HepG2 (cell line): ENCODE measurements around the gene AFF1. TPM values are rescaled to one million over a fixed set of nuclear protein-coding genes. Genes with fewer than 3 reads are reported as not detected.

Source experiments
- ATF7-NPFF ChIP-seq: sonication (generic); formaldehyde crosslinking; IDR thresholded peaks from 2 replicates; pipeline ENCODE4 v1.8.1; 2023; ENCODE audit warnings: mild to moderate bottlenecking, low read depth, missing genetic modification reagents, moderate library complexity
- CBX5 ChIP-seq: sonication (generic); formaldehyde crosslinking; IDR thresholded peaks from 2 replicates; pipeline ENCODE4 v1.4.0; 2020; ENCODE audit warnings: missing genetic modification reagents, borderline replicate concordance
- CEBPZ ChIP-seq: IDR thresholded peaks from 2 replicates; pipeline ENCODE4 v1.6.1; 2012; ENCODE audit warnings: low read length, improper control_type of control experiment
- CSRNP2 ChIP-seq: sonication (generic); formaldehyde crosslinking; conservative IDR thresholded peaks from 2 replicates; pipeline ENCODE4 v1.8.0; 2022; ENCODE audit warnings: low read depth, missing genetic modification reagents
- FOXK1 ChIP-seq: sonication (generic); formaldehyde crosslinking; IDR thresholded peaks from 2 replicates; pipeline ENCODE4 v1.4.0; 2020; ENCODE audit warnings: low read depth, missing genetic modification reagents, borderline replicate concordance
- HNRNPH1 ChIP-seq: fragments of 200-400 bp; formaldehyde crosslinking; optimal IDR thresholded peaks from 2 replicates; pipeline ENCODE3; 2017; ENCODE audit warnings: mild to moderate bottlenecking, low read depth, low read length
- JDP2 ChIP-seq: sonication (generic); formaldehyde crosslinking; IDR thresholded peaks from 2 replicates; pipeline ENCODE4 v1.8.1; 2022; ENCODE audit warnings: missing genetic modification reagents, borderline replicate concordance
- MBNL3 ChIP-seq: fragments of 250-450 bp; sonication (Bioruptor Pico); conservative IDR thresholded peaks from 2 replicates; pipeline ENCODE4 v1.8.0; 2022; ENCODE audit warnings: mild to moderate bottlenecking, inconsistent platforms
- NR2F2 ChIP-seq: IDR thresholded peaks from 2 replicates; pipeline ENCODE4 v1.6.1; 2012; ENCODE audit warnings: low read depth, inconsistent platforms, borderline replicate concordance
- PAWR ChIP-seq: sonication (generic); formaldehyde crosslinking; IDR thresholded peaks from 2 replicates; pipeline ENCODE4 v1.4.0; 2020; ENCODE audit warnings: missing genetic modification reagents, mild to moderate bottlenecking, borderline replicate concordance
- SALL2 ChIP-seq: sonication (generic); formaldehyde crosslinking; IDR thresholded peaks from 2 replicates; pipeline ENCODE4 v1.8.1; 2023; ENCODE audit warnings: mild to moderate bottlenecking, missing genetic modification reagents, inconsistent platforms
- SMARCC2 ChIP-seq: fragments of 450-650 bp; IDR thresholded peaks from 2 replicates; pipeline ENCODE4 v1.6.1; 2017; ENCODE audit warnings: antibody characterized with exemption, mild to moderate bottlenecking
- SRY ChIP-seq: sonication (generic); formaldehyde crosslinking; IDR thresholded peaks from 2 replicates; pipeline ENCODE4 v1.8.0; 2022; ENCODE audit warnings: mild to moderate bottlenecking, missing genetic modification reagents
- SYNCRIP ChIP-seq: fragments of 200-400 bp; formaldehyde crosslinking; IDR thresholded peaks from 2 replicates; pipeline ENCODE4 v1.6.1; 2018; ENCODE audit warnings: mild to moderate bottlenecking, low read depth, low read length; ENCODE audit not compliant: insufficient read depth
- ZNF275 ChIP-seq: sonication (generic); formaldehyde crosslinking; IDR thresholded peaks from 2 replicates; pipeline ENCODE4 v1.8.0; 2022; ENCODE audit warnings: missing genetic modification reagents, mild to moderate bottlenecking, inconsistent platforms, borderline replicate concordance
- ZNF337 ChIP-seq: sonication (generic); formaldehyde crosslinking; IDR thresholded peaks from 2 replicates; pipeline ENCODE4 v1.5.1; 2020; ENCODE audit warnings: missing genetic modification reagents, low read depth, mild to moderate bottlenecking, borderline replicate concordance
- ZNF576 ChIP-seq: sonication (generic); formaldehyde crosslinking; IDR thresholded peaks from 2 replicates; pipeline ENCODE4 v1.4.0; 2020; ENCODE audit warnings: mild to moderate bottlenecking, missing genetic modification reagents
- ZNF800 ChIP-seq: sonication (generic); formaldehyde crosslinking; IDR thresholded peaks from 2 replicates; pipeline ENCODE4 v1.4.0; 2020; ENCODE audit warnings: missing genetic modification reagents
- ZSCAN22 ChIP-seq: sonication (generic); formaldehyde crosslinking; IDR thresholded peaks from 2 replicates; pipeline ENCODE4 v1.4.0; 2020; ENCODE audit warnings: mild to moderate bottlenecking, missing genetic modification reagents
- polyA plus RNA-seq, 8 experiments: library from polyadenylated mRNA; depleted of rRNA in 3 of 8; stranded (reverse) in 7 of 8; unstranded in 1 of 8; fragments of >200 nt; fragmentation: Illumina TruSeq in 4 of 8; extraction: Trizol in 4 of 8; gene quantifications; 2 replicates each; pipeline versions ENCODE4 v1.2.1 to v1.2.3, GENCODE V29; 2011 to 2016; ENCODE audit warnings: low read depth in 4 of 8, missing spikeins in 1 of 8, mixed read lengths in 1 of 8; ENCODE audit not compliant: insufficient read depth in 1 of 8
- total RNA-seq, 5 experiments: library from RNA; depleted of rRNA; stranded (reverse); fragments of >200 nt; fragmentation: Illumina TruSeq; extraction: Trizol; gene quantifications; 2 replicates each; pipeline ENCODE4 v1.2.3, GENCODE V29; 2016; ENCODE audit warnings: low read depth in 1 of 5

The AFF1 gene
- total and polyA plus RNA-seq, 2 of the 13 experiments (the other 11 are each of a cell fraction or from before 2014, with no cell fraction given): 15.5 to 15.9 TPM

GRCh38 chr4:86993909-86994681 is 59.3 kb downstream of the AFF1 start (continued):
- TF ChIP-seq ZNF800 (CRISPR knock-in tag) (no peak), SALL2 (CRISPR knock-in tag) (no peak; the same call in 1 of the 2 replicates), ZNF576 (CRISPR knock-in tag) (no peak), MBNL3 (CRISPR knock-in tag) (no peak), ZNF275 (no peak), SRY (CRISPR knock-in tag) (no peak), ZNF337 (CRISPR knock-in tag) (no peak), SMARCC2 (0 out of 2 replicates have a peak, but pooled peaks have one; percentile 42), ATF7-NPFF (CRISPR knock-in tag) (no peak), CEBPZ (no peak), SYNCRIP (no peak), JDP2 (CRISPR knock-in tag) (no peak), CBX5 (peak; percentile 33; the same call in 1 of the 2 replicates), HNRNPH1 (no peak), FOXK1 (CRISPR knock-in tag) (peak; percentile 76; the same call in 1 of the 2 replicates), ZSCAN22 (CRISPR knock-in tag) (no peak), NR2F2 (peak; percentile 71; the same call in 1 of the 2 replicates), PAWR (CRISPR knock-in tag) (no peak), CSRNP2 (CRISPR knock-in tag) (no peak)
